ENCODE measurements around the gene FYB1. TPM values are rescaled to one million over a fixed set of nuclear protein-coding genes. Genes with fewer than 3 reads are reported as not detected.

Gene FYB1
- total RNA-seq, 1 experiment from 2014 or later = 1.3 TPM

DNA sequence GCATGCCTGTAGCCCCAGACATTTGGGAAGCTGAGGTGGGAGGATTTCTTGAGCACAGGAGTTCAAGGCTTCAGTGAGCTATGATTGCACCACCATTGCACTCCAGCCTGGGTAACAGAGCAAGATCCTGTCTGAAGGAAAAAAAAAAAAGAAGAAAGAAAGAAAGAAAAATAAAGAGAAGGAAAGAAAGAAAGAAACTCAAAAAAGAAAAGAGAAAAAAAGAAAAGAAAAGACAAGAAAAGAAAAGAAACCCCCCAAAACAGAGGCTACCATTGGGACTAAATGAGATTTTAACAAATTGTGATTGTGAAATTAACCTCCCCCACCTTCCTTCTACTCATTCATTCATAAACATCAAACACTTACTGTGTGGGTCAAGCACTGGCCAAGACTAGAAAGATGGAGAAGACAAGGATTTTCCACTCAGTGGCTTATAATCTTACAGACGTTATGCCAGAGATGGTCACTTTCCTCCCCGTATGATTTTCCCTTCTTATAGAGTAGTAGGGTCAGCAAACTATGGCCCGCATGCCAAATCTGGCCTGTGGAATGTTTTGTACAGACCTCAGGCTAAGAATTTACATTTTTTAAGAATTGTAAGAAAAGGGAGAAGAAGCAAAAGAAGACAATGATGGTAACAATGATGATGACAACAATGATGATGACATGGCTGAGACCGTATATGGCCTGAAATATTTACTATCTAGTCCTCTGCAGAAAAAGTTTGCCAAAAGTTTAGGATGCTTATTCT is 1.1 kb upstream of the FYB1 start:
- Mint-ChIP-seq H3K27ac (ENCODE audit: unreplicated experiment) (no peak overlapping the region), H3K27me3 (ENCODE audit: insufficient read depth, unreplicated experiment) (no peaks in the 10 kb centered on the region), H3K36me3 (ENCODE audit: insufficient read depth, unreplicated experiment) (no peaks in the 10 kb centered on the region), H3K4me1 (ENCODE audit: low read depth, unreplicated experiment) (peaks cover 13% of the 10 kb centered on the region), H3K4me3 (ENCODE audit: unreplicated experiment) (no peak overlapping the region), H3K9me3 (ENCODE audit: unreplicated experiment) (peaks cover 9% of the 10 kb centered on the region)
- H3K4me3 ChIP-seq (ENCODE audit: low read depth, low read length) = no peak overlapping the region
- no TSS peak for BruUV-seq (replicated peaks)
- H3K9me3 ChIP-seq = no peaks in the 10 kb centered on the region
- no peaks in the 10 kb centered on the region for H3K27me3 ChIP-seq (replicated peaks; ENCODE audit: control insufficient read depth, insufficient read depth, low read length)
- intact Hi-C loops (cut with micrococcal nuclease; ENCODE audit: unreplicated experiment) = no loop called here
- TF ChIP-seq, protein P1, sequence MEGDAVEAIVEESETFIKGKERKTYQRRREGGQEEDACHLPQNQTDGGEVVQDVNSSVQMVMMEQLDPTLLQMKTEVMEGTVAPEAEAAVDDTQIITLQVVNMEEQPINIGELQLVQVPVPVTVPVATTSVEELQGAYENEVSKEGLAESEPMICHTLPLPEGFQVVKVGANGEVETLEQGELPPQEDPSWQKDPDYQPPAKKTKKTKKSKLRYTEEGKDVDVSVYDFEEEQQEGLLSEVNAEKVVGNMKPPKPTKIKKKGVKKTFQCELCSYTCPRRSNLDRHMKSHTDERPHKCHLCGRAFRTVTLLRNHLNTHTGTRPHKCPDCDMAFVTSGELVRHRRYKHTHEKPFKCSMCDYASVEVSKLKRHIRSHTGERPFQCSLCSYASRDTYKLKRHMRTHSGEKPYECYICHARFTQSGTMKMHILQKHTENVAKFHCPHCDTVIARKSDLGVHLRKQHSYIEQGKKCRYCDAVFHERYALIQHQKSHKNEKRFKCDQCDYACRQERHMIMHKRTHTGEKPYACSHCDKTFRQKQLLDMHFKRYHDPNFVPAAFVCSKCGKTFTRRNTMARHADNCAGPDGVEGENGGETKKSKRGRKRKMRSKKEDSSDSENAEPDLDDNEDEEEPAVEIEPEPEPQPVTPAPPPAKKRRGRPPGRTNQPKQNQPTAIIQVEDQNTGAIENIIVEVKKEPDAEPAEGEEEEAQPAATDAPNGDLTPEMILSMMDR (IDR thresholded peaks at IDR 0.05; ENCODE audit: insufficient read depth in 1 of 2, low read depth in 1 of 2, low read length in 1 of 2, severe bottlenecking in 1 of 2, unreplicated experiment in 1 of 2) = no peak
- H3K36me3 ChIP-seq (ENCODE audit: control insufficient read depth, insufficient read depth, low read length) = no peaks in the 10 kb centered on the region
- CTCF ChIA-PET = no interaction called here
- no peak for DNase-seq
- POLR2A ChIA-PET = no interaction called here
- peaks cover 31% of the 10 kb centered on the region for H3K4me1 ChIP-seq

DNA sequence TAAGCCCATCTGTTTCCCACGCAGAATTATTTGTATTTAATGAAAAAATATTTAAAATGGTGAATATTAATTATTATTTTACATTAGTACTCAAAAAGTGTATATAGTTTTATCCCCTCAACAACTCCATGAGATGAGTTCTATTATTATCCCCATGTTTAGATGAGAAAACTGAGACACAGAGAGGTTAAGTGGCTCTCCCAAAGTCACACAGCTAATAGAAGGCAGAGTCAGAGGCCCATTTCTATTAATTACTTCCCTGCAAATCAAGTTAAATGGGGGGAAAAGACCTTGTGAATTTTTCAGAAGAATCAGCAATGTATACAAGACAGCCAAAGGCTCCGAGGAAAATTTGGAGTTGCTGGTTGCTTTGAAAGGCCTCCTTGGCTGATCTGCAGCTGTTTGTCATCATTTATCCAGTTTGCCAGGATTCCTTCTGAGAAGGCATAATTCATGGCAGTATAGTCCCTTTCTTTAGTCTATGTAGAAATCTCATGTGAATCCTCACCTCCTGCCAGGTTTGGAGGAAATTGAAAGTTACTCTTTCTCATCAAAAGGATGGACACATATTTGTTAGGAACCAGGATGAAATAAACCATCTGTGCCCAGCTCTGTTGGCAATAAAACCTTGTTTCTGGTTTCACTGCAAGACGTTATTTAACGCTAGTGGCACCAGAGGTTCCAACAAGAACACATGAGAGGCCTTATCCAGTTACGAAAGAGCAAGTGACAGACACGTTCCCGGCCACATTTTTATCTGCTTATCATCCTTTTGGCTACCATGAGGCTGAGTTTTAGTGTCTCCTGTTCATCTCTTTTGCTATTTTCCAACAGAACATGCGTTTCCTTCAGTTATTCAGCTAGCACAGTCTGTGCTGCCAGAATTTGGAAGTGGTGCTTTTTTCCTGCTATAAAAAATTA is 621 bp downstream of the FYB1 start:
- H3K4me3 ChIP-seq (ENCODE audit: low read depth, low read length) = no peak overlapping the region
- BruUV-seq (replicated peaks) = no TSS peak
- CTCF ChIA-PET = interaction anchor here (0.7 to 3.1 kb wide), 10 partner anchors 8 to 329 kb away, joined by 3 to 51 read pairs (median 4); partner anchors contain the start of gene DAB2
- no peaks in the 10 kb centered on the region for H3K27me3 ChIP-seq (replicated peaks; ENCODE audit: control insufficient read depth, insufficient read depth, low read length)
- POLR2A ChIA-PET = no interaction called here
- peaks cover 9% of the 10 kb centered on the region for H3K9me3 Mint-ChIP-seq (ENCODE audit: unreplicated experiment)
- intact Hi-C loops (cut with micrococcal nuclease; ENCODE audit: unreplicated experiment) = no loop called here
- no peaks in the 10 kb centered on the region for H3K36me3 ChIP-seq (ENCODE audit: control insufficient read depth, insufficient read depth, low read length)
- H3K4me3 Mint-ChIP-seq (ENCODE audit: unreplicated experiment) = no peak overlapping the region
- H3K4me1 Mint-ChIP-seq (ENCODE audit: low read depth, unreplicated experiment) = peaks cover 13% of the 10 kb centered on the region
- no peaks in the 10 kb centered on the region for H3K36me3 Mint-ChIP-seq (ENCODE audit: insufficient read depth, unreplicated experiment)
- TF ChIP-seq, protein P1 (IDR thresholded peaks at IDR 0.05; ENCODE audit: insufficient read depth in 1 of 2, low read depth in 1 of 2, low read length in 1 of 2, severe bottlenecking in 1 of 2, unreplicated experiment in 1 of 2) = no peak
- H3K27me3 Mint-ChIP-seq (ENCODE audit: insufficient read depth, unreplicated experiment) = no peaks in the 10 kb centered on the region
- H3K27ac Mint-ChIP-seq (ENCODE audit: unreplicated experiment) = no peak overlapping the region
- no peak for DNase-seq
- no peaks in the 10 kb centered on the region for H3K9me3 ChIP-seq
- peaks cover 27% of the 10 kb centered on the region for H3K4me1 ChIP-seq

Data from Caco-2 (cell line).